Fibroblast of villous mesenchyme (primary cell): ENCODE results near the gene RNF125. TPM values are rescaled to one million over a fixed set of nuclear protein-coding genes. Genes with fewer than 3 reads are reported as not detected.
"Not testable (repeated sequence)": the region's sequence is repeated elsewhere in the genome, so short reads cannot be mapped to it uniquely, and the experiment has no call there.

ENCODE experiments used
- DNase-seq: peaks from one replicate; pipeline ENCODE4 v3.0.0-alpha.2; 2010; ENCODE audit warnings: low read depth
- H3K4me3 ChIP-seq: 2 replicates; pipeline ENCODE4 v1.5.1; 2011; ENCODE audit warnings: low read depth, mild to moderate bottlenecking, low read length
- CTCF ChIP-seq: IDR thresholded peaks from 2 replicates; pipeline ENCODE4 v1.5.1; 2012; ENCODE audit warnings: low read depth, mild to moderate bottlenecking, low read length; ENCODE audit not compliant: insufficient read depth
- total RNA-seq: library from RNA; depleted of rRNA; stranded (reverse); fragments of >200 nt; gene quantifications from 2 replicates; pipeline ENCODE4 v1.2.3, GENCODE V29; 2012

Gene RNF125
- total RNA-seq, 1 donor = under 0.01 TPM

- no peak overlapping the region for H3K4me3 ChIP-seq
- TF ChIP-seq CTCF = peak; percentile 34
- no peak for DNase-seq
Measured at GRCh38 chr18:32072321-32072720, 53.7 kb downstream of the RNF125 start.

DNA sequence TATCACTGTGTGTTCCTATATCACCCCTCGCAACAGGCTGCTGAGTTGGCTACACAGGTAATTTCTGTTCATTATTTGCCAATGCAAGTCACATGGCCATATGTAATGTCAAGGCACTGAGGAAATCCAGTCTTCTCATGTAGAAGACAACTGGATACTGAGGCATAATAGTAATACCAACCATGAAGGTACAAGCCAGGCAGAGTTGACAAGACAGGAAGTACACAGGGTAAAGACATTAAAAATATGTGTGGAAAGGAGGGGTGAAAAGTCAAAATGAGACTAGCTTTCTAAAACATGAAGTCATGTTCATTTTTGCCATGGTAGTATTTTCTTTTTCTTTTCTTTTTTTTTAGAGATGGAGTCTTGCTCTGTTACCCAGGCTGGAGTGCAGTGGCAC lies 55.6 kb downstream of the RNF125 start:
- no peak for DNase-seq
- H3K4me3 ChIP-seq = no peak overlapping the region
- no peak for TF ChIP-seq CTCF

DNA sequence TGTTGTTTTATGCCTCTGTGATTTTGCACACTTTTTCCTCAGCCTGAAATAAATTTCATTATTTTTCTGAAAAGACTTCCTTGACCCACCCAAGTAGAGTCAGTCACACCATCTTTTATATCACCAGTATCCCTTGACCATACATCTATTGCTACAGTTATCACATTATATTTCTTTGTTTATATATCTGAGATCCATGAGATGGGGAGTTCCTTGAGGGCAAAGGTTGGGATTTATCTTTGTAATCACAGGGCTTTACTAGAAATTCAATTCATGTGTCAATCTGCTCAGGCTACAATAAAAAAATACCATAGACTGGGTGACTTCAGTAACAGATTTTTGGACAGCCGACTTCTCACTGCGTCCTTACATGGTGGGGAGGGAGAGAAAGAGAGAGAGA lies 60.2 kb downstream of the RNF125 start:
- DNase-seq = no peak
- TF ChIP-seq CTCF = no peak
- H3K4me3 ChIP-seq = no peak overlapping the region

DNA sequence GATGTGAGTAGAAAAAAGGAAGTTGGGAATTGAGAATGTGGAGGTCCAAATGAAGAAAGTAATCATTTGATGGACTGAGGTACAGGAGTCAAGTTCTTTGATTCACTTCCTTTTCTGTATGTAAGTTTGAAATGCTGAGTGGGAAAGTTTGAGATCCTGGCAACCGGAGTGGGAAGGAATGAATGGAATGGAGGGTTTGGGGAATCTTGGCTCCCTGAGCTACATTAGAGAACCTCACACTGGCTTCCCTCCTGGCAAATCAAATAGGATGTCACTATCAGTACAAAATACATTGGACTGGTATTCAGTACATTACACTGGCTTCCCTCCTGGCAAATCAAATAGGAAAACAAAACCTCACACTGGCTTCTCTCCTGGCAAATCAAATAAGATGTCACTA lies 63.3 kb downstream of the RNF125 start:
- no peak for DNase-seq
- TF ChIP-seq CTCF = no peak
- no peak overlapping the region for H3K4me3 ChIP-seq

GRCh38 chr18:32083781-32084180 lies 65.2 kb downstream of the RNF125 start:
- H3K4me3 ChIP-seq = no peak overlapping the region
- TF ChIP-seq CTCF = no peak
- no peak for DNase-seq

DNA sequence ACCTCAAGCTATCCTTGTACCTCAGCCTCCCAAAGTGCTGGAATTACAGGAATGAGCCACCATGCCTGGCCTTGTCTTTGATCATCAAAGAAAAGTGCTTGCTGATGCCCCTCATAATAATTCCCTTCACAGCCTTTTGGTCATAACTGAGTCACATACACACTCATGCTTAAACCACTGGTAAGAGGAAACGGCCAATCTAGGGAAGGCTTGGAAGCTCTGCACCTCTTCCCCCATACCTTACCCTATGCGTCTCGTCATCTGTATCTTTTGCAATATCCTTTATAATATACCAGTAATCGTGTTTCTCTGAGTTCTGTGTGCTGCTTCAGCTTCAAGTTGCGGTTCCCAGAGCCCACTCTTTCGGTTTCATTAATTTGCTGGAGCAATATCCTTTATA lies 68.3 kb downstream of the RNF125 start:
- no peak for DNase-seq

GRCh38 chr18:32090831-32091230 lies 72.2 kb downstream of the RNF125 start:
- DNase-seq, H3K4me3 ChIP-seq: not testable (repeated sequence)

More for the DNA sequence above, 68.3 kb downstream of the RNF125 start:
- H3K4me3 ChIP-seq = no peak overlapping the region
- TF ChIP-seq CTCF = no peak
